ENCODE data around the gene HHAT. TPM values are rescaled to one million over a fixed set of nuclear protein-coding genes. Genes with fewer than 3 reads are reported as not detected.
A peak's percentile ranks its signal among the peaks of the same experiment; 100 is the strongest.

HHAT gene
- polyA plus RNA-seq, 2 of the 4 experiments (the other 2 are of a cell fraction), result 3.8 to 4.5 TPM

DNA sequence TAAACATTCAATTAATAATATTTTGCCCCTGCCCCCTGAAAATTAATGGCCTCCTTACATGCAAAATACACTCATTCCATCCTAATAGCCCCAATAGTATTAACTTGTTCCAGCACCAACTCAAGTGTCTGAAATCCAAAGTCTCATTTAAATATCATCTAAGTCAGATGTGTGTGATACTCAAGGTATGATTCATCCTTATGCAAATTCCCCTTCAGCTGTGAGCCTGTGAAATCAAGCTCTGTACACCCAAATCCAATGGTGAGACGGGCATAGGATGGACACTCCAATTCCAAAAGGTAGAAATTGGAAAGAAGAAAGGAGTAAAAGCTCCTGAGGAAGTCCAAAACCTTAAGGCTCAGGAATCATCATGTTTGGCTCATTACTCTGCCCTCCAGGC is 83.5 kb downstream of the HHAT start:
- Histone ChIP-seq H3K4me2 (no peak overlapping the region), H3K4me1 (peaks cover 4% of the 10 kb centered on the region), H3K4me3 (no peak overlapping the region), H3K9me3 (no peaks in the 10 kb centered on the region), H3K27ac (peak overlapping the region in 1 of 2 experiments; percentile 35; a peak in 1 of 6 replicates)
- DNase-seq (ENCODE audit: low read depth in 1 of 2, low spot score in 1 of 2) (no peak), FAIRE-seq (no peak), ATAC-seq (no peak)
- CTCF ChIA-PET, result interaction anchor here (1.9 to 20.0 kb wide), 3 partner anchors 9 to 724 kb away, joined by 6 to 388 read pairs (median 20); partner anchors contain the start of gene KCNH1
- WGBS (ENCODE audit: missing lambda C conversion rate), result 47% methylated on average over 1 of the region's 1 CpG
- POLR2A ChIA-PET, result no interaction called here
- no peak for TF ChIP-seq GATA3 (IDR thresholded peaks at IDR 0.05; ENCODE audit: borderline replicate concordance)
- no peak for TF ChIP-seq NPAS2 (CRISPR knock-in tag; IDR thresholded peaks at IDR 0.05; ENCODE audit: borderline replicate concordance)
- no peak for TF ChIP-seq TFCP2L1 (CRISPR knock-in tag; IDR thresholded peaks at IDR 0.05)
- no peak for TF ChIP-seq MAX (IDR thresholded peaks at IDR 0.05)
- no peak for TF ChIP-seq E2F6 (IDR thresholded peaks at IDR 0.05; ENCODE audit: borderline replicate concordance, low read depth)

DNA sequence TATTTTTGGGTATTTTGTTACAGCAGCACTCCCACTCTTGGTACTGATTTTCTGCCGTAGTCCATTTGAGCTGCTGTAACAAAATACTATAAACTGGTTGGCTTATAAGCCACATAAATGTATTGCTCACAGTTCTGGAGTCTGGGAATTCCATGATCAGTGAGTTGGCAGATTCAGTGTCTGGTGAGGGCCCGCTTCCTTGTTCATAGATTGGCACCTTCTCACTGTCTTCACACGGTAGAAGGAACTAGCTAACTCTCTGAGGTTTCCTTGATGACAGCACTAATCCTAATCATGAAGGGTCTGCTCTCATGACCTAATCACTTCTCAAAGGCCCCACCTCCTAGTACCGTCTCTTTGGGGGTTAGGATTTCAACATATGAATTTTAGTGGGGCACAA is 85.2 kb downstream of the HHAT start:
- FAIRE-seq (no peak), DNase-seq (ENCODE audit: low read depth in 1 of 2, low spot score in 1 of 2) (no peak), ATAC-seq (no peak)
- no peak overlapping the region for H3K4me2 ChIP-seq
- H3K4me3 ChIP-seq, result no peak overlapping the region
- POLR2A ChIA-PET, result no interaction called here
- 79% methylated on average over 4 of the region's 4 CpGs for WGBS (ENCODE audit: missing lambda C conversion rate)
- CTCF ChIA-PET, result interaction anchor here (1.1 to 20.0 kb wide), 5 partner anchors 11 to 722 kb away, joined by 3 to 388 read pairs (median 6); partner anchors contain the start of gene KCNH1
- no peak overlapping the region for H3K27ac ChIP-seq
- TF ChIP-seq RAD21 (conservative IDR thresholded peaks at IDR 0.05 in 1 of 2, IDR thresholded peaks at IDR 0.05 in 1 of 2), result no peak
- TF ChIP-seq, protein P1, sequence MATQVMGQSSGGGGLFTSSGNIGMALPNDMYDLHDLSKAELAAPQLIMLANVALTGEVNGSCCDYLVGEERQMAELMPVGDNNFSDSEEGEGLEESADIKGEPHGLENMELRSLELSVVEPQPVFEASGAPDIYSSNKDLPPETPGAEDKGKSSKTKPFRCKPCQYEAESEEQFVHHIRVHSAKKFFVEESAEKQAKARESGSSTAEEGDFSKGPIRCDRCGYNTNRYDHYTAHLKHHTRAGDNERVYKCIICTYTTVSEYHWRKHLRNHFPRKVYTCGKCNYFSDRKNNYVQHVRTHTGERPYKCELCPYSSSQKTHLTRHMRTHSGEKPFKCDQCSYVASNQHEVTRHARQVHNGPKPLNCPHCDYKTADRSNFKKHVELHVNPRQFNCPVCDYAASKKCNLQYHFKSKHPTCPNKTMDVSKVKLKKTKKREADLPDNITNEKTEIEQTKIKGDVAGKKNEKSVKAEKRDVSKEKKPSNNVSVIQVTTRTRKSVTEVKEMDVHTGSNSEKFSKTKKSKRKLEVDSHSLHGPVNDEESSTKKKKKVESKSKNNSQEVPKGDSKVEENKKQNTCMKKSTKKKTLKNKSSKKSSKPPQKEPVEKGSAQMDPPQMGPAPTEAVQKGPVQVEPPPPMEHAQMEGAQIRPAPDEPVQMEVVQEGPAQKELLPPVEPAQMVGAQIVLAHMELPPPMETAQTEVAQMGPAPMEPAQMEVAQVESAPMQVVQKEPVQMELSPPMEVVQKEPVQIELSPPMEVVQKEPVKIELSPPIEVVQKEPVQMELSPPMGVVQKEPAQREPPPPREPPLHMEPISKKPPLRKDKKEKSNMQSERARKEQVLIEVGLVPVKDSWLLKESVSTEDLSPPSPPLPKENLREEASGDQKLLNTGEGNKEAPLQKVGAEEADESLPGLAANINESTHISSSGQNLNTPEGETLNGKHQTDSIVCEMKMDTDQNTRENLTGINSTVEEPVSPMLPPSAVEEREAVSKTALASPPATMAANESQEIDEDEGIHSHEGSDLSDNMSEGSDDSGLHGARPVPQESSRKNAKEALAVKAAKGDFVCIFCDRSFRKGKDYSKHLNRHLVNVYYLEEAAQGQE (IDR thresholded peaks at IDR 0.05), result no peak
- no peak for TF ChIP-seq ZFP36 (IDR thresholded peaks at IDR 0.05; ENCODE audit: borderline replicate concordance, partially characterized antibody)
- TF ChIP-seq ELK1 (IDR thresholded peaks at IDR 0.05; ENCODE audit: low read depth, low read length), result no peak
- no peak for TF ChIP-seq JUN (IDR thresholded peaks at IDR 0.05)
- TF ChIP-seq GATA3 (IDR thresholded peaks at IDR 0.05; ENCODE audit: borderline replicate concordance), result no peak
- no peak for TF ChIP-seq CHD2 (IDR thresholded peaks at IDR 0.05; ENCODE audit: low read length, partially characterized antibody)
- TF ChIP-seq NR3C1 (IDR thresholded peaks at IDR 0.05), result no peak
- TF ChIP-seq ZNF302 (CRISPR knock-in tag; IDR thresholded peaks at IDR 0.05), result no peak
- TF ChIP-seq PHF8 (IDR thresholded peaks at IDR 0.05; ENCODE audit: borderline replicate concordance, low read depth), result no peak
- TF ChIP-seq RFX5 (IDR thresholded peaks at IDR 0.05), result no peak
- TF ChIP-seq, protein P2, sequence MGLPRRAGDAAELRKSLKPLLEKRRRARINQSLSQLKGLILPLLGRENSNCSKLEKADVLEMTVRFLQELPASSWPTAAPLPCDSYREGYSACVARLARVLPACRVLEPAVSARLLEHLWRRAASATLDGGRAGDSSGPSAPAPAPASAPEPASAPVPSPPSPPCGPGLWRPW (IDR thresholded peaks at IDR 0.05), result no peak
- no peak for TF ChIP-seq NPAS2 (CRISPR knock-in tag; IDR thresholded peaks at IDR 0.05; ENCODE audit: borderline replicate concordance)
- TF ChIP-seq POLR2A (IDR thresholded peaks at IDR 0.05; ENCODE audit: low read length), result no peak
- TF ChIP-seq SMC3 (IDR thresholded peaks at IDR 0.05), result no peak
- H3K9me3 ChIP-seq, result no peaks in the 10 kb centered on the region
- peaks cover 2% of the 10 kb centered on the region; the same call in 1 of the 3 replicates for H3K4me1 ChIP-seq
